HepG2 (cell line): Measurements from ENCODE around the gene PDPK1. TPM values are rescaled to one million over a fixed set of nuclear protein-coding genes. Genes with fewer than 3 reads are reported as not detected.

Source experiments
- ATF6 ChIP-seq: sonication (generic); formaldehyde crosslinking; conservative IDR thresholded peaks from 2 replicates; pipeline ENCODE4 v1.4.0; 2020; ENCODE audit warnings: missing genetic modification reagents
- CREBL2 ChIP-seq: sonication (generic); formaldehyde crosslinking; IDR thresholded peaks from 2 replicates; pipeline ENCODE4 v1.8.1; 2023; ENCODE audit warnings: missing genetic modification reagents, mild to moderate bottlenecking, borderline replicate concordance
- HOXA5 ChIP-seq: sonication (generic); formaldehyde crosslinking; IDR thresholded peaks from 2 replicates; pipeline ENCODE4 v1.4.0; 2020; ENCODE audit warnings: missing genetic modification reagents
- MEIS1 ChIP-seq: sonication (generic); formaldehyde crosslinking; IDR thresholded peaks from 2 replicates; pipeline ENCODE4 v1.9.0; 2021; ENCODE audit warnings: mild to moderate bottlenecking, missing genetic modification reagents, moderate library complexity, borderline replicate concordance
- PRDM15 ChIP-seq: sonication (generic); formaldehyde crosslinking; IDR thresholded peaks from 2 replicates; pipeline ENCODE4 v1.4.0; 2020; ENCODE audit warnings: missing genetic modification reagents
- TIGD3 ChIP-seq: sonication (generic); formaldehyde crosslinking; IDR thresholded peaks from 2 replicates; pipeline ENCODE4 v1.5.1; 2020; ENCODE audit warnings: mild to moderate bottlenecking, missing genetic modification reagents, borderline replicate concordance
- ZBTB42 ChIP-seq: sonication (generic); formaldehyde crosslinking; IDR thresholded peaks from 2 replicates; pipeline ENCODE4 v1.5.0; 2020; ENCODE audit warnings: mild to moderate bottlenecking, missing genetic modification reagents
- ZNF788 ChIP-seq: sonication (generic); formaldehyde crosslinking; IDR thresholded peaks from 2 replicates; pipeline ENCODE4 v1.5.0; 2020; ENCODE audit warnings: mild to moderate bottlenecking, missing genetic modification reagents, borderline replicate concordance
- polyA plus RNA-seq, 8 experiments: library from polyadenylated mRNA; depleted of rRNA in 3 of 8; stranded (reverse) in 7 of 8; unstranded in 1 of 8; fragments of >200 nt; fragmentation: Illumina TruSeq in 4 of 8; extraction: Trizol in 4 of 8; gene quantifications; 2 replicates each; pipeline versions ENCODE4 v1.2.1 to v1.2.3, GENCODE V29; 2011 to 2016; ENCODE audit warnings: low read depth in 4 of 8, missing spikeins in 1 of 8, mixed read lengths in 1 of 8; ENCODE audit not compliant: insufficient read depth in 1 of 8
- total RNA-seq, 5 experiments: library from RNA; depleted of rRNA; stranded (reverse); fragments of >200 nt; fragmentation: Illumina TruSeq; extraction: Trizol; gene quantifications; 2 replicates each; pipeline ENCODE4 v1.2.3, GENCODE V29; 2016; ENCODE audit warnings: low read depth in 1 of 5
- TF ChIP-seq, protein P1 (sequence below): sonication (generic); formaldehyde crosslinking; IDR thresholded peaks from 2 replicates; pipeline ENCODE4 v1.4.0; 2020; ENCODE audit warnings: missing genetic modification reagents, borderline replicate concordance
- TF ChIP-seq, protein P2 (sequence below): sonication (generic); formaldehyde crosslinking; IDR thresholded peaks from 2 replicates; pipeline ENCODE4 v1.4.0; 2020; ENCODE audit warnings: missing genetic modification reagents
- TF ChIP-seq, protein P3 (sequence below): sonication (generic); formaldehyde crosslinking; IDR thresholded peaks from 2 replicates; pipeline ENCODE4 v1.8.1; 2022; ENCODE audit warnings: mild to moderate bottlenecking, missing genetic modification reagents

The PDPK1 gene
- total and polyA plus RNA-seq, 2 of the 13 experiments (the other 11 are each of a cell fraction or from before 2014, with no cell fraction given) = 59.6 to 129 TPM

GRCh38 chr16:2603165-2604015 is 65.6 kb downstream of the PDPK1 start (continued):
- TF ChIP-seq, protein P1, sequence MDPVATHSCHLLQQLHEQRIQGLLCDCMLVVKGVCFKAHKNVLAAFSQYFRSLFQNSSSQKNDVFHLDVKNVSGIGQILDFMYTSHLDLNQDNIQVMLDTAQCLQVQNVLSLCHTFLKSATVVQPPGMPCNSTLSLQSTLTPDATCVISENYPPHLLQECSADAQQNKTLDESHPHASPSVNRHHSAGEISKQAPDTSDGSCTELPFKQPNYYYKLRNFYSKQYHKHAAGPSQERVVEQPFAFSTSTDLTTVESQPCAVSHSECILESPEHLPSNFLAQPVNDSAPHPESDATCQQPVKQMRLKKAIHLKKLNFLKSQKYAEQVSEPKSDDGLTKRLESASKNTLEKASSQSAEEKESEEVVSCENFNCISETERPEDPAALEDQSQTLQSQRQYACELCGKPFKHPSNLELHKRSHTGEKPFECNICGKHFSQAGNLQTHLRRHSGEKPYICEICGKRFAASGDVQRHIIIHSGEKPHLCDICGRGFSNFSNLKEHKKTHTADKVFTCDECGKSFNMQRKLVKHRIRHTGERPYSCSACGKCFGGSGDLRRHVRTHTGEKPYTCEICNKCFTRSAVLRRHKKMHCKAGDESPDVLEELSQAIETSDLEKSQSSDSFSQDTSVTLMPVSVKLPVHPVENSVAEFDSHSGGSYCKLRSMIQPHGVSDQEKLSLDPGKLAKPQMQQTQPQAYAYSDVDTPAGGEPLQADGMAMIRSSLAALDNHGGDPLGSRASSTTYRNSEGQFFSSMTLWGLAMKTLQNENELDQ (CRISPR knock-in tag) = peak; percentile 63; the same call in 1 of the 2 replicates
- TF ChIP-seq, protein P2, sequence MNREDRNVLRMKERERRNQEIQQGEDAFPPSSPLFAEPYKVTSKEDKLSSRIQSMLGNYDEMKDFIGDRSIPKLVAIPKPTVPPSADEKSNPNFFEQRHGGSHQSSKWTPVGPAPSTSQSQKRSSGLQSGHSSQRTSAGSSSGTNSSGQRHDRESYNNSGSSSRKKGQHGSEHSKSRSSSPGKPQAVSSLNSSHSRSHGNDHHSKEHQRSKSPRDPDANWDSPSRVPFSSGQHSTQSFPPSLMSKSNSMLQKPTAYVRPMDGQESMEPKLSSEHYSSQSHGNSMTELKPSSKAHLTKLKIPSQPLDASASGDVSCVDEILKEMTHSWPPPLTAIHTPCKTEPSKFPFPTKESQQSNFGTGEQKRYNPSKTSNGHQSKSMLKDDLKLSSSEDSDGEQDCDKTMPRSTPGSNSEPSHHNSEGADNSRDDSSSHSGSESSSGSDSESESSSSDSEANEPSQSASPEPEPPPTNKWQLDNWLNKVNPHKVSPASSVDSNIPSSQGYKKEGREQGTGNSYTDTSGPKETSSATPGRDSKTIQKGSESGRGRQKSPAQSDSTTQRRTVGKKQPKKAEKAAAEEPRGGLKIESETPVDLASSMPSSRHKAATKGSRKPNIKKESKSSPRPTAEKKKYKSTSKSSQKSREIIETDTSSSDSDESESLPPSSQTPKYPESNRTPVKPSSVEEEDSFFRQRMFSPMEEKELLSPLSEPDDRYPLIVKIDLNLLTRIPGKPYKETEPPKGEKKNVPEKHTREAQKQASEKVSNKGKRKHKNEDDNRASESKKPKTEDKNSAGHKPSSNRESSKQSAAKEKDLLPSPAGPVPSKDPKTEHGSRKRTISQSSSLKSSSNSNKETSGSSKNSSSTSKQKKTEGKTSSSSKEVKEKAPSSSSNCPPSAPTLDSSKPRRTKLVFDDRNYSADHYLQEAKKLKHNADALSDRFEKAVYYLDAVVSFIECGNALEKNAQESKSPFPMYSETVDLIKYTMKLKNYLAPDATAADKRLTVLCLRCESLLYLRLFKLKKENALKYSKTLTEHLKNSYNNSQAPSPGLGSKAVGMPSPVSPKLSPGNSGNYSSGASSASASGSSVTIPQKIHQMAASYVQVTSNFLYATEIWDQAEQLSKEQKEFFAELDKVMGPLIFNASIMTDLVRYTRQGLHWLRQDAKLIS = no peak
- TF ChIP-seq TIGD3 (CRISPR knock-in tag) = no peak
- TF ChIP-seq CREBL2 (CRISPR knock-in tag) = no peak
- peak; percentile 97 for TF ChIP-seq ZNF788 (CRISPR knock-in tag)
- TF ChIP-seq ATF6 (CRISPR knock-in tag) = peak; percentile 93; the same call in 1 of the 2 replicates
- TF ChIP-seq ZBTB42 (CRISPR knock-in tag) = no peak
- TF ChIP-seq PRDM15 = peak; percentile 39
- TF ChIP-seq, protein P3, sequence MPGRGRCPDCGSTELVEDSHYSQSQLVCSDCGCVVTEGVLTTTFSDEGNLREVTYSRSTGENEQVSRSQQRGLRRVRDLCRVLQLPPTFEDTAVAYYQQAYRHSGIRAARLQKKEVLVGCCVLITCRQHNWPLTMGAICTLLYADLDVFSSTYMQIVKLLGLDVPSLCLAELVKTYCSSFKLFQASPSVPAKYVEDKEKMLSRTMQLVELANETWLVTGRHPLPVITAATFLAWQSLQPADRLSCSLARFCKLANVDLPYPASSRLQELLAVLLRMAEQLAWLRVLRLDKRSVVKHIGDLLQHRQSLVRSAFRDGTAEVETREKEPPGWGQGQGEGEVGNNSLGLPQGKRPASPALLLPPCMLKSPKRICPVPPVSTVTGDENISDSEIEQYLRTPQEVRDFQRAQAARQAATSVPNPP = peak; percentile 94
- peak; percentile 95 for TF ChIP-seq MEIS1
- TF ChIP-seq HOXA5 (CRISPR knock-in tag) = peak; percentile 90
